Keratinocyte (primary cell): ENCODE data around the gene PRKCE.

Experiments
- CTCF ChIP-seq, 3 experiments: IDR thresholded peaks in 1 of 3; conservative IDR thresholded peaks in 1 of 3; optimal IDR thresholded peaks in 1 of 3; 2 replicates in 2 of 3; 3 replicates in 1 of 3; pipeline versions ENCODE3 to v1.5.1; 2011; ENCODE audit warnings: low read length in 3 of 3, mild to moderate bottlenecking in 3 of 3, moderate library complexity in 2 of 3, control low read depth in 1 of 3, inconsistent platforms in 1 of 3; ENCODE audit not compliant: insufficient read depth in 2 of 3; ENCODE audit errors: extremely low read depth in 1 of 3
- EZH2 ChIP-seq: IDR thresholded peaks from one replicate; pipeline ENCODE4 v1.6.1; 2012; ENCODE audit warnings: inconsistent platforms, mild to moderate bottlenecking, low read length, moderate library complexity

- TF ChIP-seq CTCF (optimal IDR thresholded peaks at IDR 0.05 in 1 of 3, IDR thresholded peaks at IDR 0.05 in 1 of 3, conservative IDR thresholded peaks at IDR 0.05 in 1 of 3; ENCODE audit: extremely low read depth in 1 of 3, insufficient read depth in 2 of 3, low read length in 3 of 3) (no peak), EZH2 (no peak)
Measured at GRCh38 chr2:46163804-46164528, 512.5 kb downstream of the PRKCE start.
